Measurements from ENCODE around the gene CHST11.
"Not testable (repeated sequence)": the region's sequence is repeated elsewhere in the genome, so short reads cannot be mapped to it uniquely, and the experiment has no call there.

Gene CHST11

DNA sequence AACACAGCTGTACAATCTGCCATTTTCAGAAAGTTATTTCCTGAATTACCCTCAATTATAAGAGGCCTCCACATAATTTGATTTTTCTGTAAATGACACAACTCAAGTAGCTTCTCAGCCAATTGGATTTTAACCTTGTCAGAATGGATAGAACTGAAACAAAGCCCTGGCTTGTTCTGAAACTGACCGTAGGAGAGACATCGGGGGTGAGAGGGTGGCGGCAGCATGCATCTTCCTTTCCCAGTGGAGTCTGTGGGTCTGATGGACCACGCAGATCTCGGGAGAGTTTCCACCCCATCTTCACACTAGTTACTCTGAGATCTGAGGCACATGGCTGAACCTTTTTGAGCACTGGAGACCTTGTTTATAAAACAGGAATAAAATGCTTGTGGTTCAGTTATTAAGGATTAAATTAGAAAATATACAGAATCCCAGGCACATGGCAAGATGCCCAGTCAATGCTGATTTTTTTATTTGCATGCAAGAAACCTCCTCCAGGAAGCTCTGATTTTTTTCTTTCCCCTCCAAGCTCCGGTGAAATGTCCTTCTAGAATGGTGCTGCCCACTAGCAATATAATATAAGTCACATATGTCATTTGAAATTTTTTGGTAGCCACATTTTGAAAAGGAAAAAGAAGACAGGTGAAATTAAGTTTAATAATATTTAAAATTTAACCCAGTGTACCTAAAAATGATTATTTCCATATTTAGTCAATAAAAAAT lies 153.9 kb downstream of the CHST11 start:
- no peak for DNase-seq

- no peak for DNase-seq
These were observed 154.9 kb downstream of the CHST11 start for GRCh38 chr12:104611671-104612070.

DNA sequence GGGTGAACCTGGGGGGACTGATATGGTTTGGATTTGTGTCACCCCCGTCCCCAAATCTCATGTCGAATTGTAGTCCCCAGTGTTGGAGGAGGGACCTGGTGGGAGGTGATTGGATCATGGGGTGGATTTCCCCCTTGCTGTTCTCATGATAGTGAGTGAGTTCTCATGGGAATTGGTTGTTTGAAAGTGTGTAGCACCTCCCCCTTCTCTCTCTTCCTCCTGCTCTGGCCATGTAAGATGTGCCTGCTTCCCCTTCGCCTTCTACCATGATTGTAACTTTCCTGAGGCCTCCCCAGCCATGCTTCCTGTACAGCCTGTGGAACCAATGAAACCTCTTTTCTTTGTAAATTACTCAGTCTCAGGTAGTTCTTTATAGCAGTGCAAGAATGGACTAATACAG lies 156.6 kb downstream of the CHST11 start:
- DNase-seq, result not testable (repeated sequence)

GRCh38 chr12:104615048-104615561 lies 158.4 kb downstream of the CHST11 start:
- DNase-seq, result no peak

DNA sequence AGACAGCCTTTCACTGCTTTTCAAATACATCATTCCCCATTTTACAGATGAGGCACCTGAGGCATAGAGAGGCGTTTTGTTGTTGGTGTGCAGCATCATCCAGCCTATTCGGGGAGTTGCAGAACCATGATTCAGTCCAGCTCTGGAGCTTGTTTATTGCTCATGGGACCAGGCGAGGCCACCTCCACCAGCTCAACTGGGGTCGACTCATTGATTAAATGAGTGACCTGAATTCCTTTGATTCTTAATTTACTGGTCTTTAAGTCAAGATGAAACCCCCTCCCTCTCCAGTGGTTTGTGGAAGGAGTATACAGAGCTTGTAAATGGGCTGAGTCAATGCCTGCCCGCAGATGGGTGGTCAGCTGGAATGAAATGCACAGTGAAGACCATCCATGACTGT lies 161.9 kb downstream of the CHST11 start:
- no peak for DNase-seq

GRCh38 chr12:104619305-104619704 lies 162.6 kb downstream of the CHST11 start:
- DNase-seq, result no peak

DNA sequence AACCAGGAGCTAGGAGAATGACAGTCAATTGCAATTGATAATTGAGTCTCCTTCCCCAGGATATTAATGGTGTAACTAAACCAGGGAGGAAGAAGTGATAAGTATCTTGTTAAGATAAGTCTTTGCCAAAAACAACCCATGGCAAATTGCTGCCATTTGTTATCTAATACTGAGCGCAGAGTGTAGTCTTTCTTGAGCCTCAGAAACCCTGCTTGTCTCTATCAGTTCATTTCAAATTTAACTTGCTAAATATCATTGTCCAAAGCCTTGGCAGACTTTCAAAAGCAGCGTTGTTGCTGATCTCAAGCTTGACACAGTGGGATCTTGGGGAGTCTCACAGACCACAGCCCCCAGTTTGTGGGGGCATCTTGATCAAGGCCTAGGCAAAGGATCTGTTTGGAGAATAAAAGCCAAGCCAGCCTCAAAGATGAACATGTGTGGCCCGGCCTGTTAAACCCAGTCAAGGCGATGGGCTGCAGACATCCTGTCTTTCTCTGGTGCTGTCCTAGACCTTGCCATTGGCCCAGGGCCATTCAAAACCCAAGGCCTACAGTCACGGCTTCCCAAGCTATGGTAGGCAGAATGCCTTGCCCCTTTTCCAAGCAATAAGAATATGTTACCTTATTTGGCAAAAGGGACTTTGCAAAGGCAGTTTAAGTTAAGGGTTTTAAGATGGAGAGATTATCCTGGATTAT lies 164.2 kb downstream of the CHST11 start:
- DNase-seq, result no peak

DNA sequence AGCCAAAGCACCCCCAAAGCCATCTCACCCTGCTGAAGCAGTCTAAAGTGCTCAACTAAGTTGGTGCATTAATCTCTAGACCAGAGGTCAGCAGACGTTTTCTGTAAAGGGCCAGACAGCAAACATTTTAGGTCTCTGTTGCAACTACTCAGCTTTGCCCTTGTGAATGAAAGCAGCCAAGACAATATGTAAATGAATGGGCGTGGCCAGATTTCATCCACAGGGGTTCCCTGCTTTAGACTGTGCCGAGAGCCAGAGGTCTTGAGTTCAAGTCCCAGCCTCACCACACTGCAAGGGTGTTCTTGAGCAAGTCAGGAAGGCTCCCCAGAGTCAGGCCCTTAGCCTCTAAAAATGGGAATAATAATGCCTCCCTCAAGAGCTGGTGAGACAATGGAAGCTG lies 166.2 kb downstream of the CHST11 start:
- no peak for DNase-seq

DNA sequence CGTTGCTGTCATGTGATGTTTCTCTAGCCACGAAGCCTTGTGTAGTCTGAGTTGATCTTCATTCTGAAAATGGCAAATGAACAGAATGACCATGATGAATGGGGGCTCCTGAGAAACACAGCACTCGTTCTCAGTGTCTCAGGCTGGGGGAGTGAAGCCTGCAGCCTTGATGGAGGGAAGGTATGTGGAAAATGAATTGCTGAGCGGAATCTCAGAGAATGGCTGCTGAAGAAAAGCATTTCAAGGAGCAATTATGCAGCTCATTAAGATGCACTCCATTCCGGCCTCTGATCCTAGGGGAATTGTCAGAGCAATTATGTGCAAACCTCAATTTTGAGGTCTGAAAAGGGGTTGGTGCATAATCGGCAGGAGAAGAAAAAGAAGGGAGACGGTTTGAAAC lies 167.1 kb downstream of the CHST11 start:
- no peak for DNase-seq

- no peak for DNase-seq
These were observed 167.8 kb downstream of the CHST11 start for GRCh38 chr12:104624529-104624928.

- no peak for DNase-seq
These were observed 169.5 kb downstream of the CHST11 start for GRCh38 chr12:104626069-104626837.

GRCh38 chr12:104627231-104627989 lies 170.7 kb downstream of the CHST11 start:
- no peak for DNase-seq

- no peak for DNase-seq
These were observed 171.5 kb downstream of the CHST11 start for GRCh38 chr12:104627990-104628830.

GRCh38 chr12:104628831-104629135 lies 172.0 kb downstream of the CHST11 start:
- no peak for DNase-seq

- DNase-seq, result no peak
These were observed 173.5 kb downstream of the CHST11 start for GRCh38 chr12:104630230-104630670.

DNA sequence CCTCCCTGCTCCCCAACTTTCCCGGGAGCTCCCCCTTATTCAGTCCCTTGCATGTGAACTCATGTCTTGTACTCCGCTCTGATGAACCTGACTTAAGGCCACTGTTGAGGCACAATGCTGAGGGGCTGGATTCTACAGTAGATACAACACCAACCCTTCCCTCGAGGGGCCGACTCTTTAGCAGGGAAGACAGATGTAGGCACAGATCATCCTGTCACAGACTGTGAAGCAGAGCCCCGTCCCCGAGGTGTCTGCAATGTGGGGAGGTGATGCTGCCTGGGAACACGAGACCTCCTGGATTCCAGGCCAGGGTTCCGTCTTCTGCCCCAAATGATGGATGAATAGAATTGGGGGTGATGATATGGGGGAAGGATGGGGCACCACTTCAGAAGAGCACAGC lies 175.1 kb downstream of the CHST11 start:
- DNase-seq, result no peak

DNA sequence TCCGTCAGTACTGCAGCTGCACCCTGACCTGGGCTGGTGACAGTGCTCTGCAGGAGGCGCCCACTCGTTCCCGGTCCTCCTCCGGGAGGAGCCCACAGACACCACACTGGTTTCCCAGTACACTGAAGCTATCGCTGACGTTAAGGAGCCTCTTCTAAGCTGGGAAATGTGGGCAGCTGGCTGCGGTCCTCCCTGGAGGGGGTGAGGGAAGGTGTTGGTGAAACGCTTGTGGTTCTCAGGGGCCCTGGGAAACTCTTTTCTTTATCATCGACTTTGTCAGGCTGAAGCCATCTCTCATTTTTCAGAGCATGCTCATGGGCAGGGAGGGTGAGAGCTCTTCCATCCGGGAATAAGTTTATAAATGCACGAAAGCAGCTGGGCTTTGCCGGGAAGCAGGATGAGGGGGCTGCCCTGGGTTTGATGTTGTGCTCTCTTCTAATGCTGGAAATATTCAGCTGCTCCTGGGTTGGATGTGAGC lies 176.0 kb downstream of the CHST11 start:
- no peak for DNase-seq

DNA sequence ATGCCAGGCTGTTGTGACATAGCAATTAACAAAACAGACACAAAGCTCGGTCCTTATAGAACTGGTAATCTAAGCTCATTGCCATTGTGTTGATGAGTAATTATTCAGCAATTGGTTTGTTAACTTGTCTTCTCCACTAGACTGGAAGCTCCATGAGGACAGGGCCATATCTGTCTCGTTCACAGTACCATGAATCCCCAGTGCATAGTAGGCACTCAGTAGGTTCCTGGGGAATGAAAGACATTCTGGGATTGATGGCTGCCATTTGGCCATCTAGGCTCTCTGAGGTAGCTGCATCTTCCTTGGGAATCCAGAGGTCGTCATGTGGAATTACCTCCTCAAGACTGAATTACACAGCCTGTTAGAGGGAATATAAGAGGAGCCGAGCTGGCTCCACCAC lies 177.3 kb downstream of the CHST11 start:
- no peak for DNase-seq

DNA sequence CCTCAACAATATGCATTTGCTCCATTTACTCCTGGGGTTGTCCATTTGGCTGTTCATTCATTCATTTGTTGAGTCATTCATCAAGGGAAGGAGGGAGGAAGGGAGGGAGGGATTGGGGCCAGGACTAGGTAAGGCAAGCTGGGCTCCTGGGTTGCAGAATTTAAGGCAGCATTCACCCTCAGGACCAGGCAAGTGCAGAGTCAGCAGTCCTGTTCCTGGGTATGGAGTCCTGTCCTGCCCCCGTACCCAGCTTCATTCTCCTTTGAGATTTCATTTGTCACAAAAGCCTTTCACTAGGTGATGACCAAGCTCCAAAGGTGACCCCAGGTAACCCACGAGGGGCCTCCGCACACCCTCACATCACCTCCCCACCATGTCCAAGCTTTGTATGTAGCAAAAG lies 178.1 kb downstream of the CHST11 start:
- DNase-seq, result no peak

DNA sequence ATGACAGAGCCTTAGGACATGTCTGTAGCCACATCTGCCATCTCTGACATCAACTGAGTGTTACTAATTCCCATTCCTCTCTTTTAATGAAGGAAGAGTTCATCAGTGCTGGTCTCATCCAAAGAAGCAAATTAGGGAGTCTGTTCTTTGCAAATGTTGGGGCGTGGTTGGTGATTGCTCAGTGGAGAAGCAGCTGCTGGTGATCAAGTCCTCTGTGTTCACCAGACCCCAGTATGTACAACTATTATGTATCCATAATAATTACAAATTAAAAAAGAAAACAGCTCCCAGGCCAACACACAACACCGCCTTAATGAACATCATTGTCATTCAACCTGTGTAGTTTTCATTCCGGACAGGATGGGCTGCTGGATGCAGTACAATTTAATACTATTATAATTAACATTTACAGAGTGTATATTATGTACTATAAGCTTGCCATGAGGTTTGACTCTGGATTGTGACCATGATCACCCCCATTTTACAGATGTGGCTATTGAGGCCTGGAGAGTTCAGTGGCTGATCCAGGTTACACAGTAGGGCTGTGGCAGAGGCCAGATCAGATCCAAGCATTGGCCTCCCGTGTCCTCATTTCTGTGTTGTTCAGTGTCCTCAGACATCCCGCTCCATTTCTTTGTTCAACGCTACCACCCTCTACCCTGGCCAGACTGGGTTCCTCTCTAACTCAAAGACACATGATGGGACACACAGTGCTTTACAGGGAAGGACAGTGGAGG lies 179.0 kb downstream of the CHST11 start:
- no peak for DNase-seq

GRCh38 chr12:104636496-104636895 lies 179.7 kb downstream of the CHST11 start:
- no peak for DNase-seq
